Stimulated activated naive CD8-positive, alpha-beta T cell treated with anti-CD3 and anti-CD28 coated beads, Interleukin-15, amount 100 ng/mL, for 72 hours (primary cell): ENCODE results near the gene RAP1GAP2.

Experiments
- ATAC-seq: fragments of 150-1000 bp; cut with Tn5 transposase; 2 replicates; pipeline ENCODE4 v1.10.0; 2021; ENCODE audit warnings: mild to moderate bottlenecking, moderate library complexity
- DNase-seq, 2 donors: peaks; one replicate each; pipeline ENCODE4 v3.0.0; 2021 to 2022
- H3K27ac Mint-ChIP-seq, 2 donors: one replicate each; pipeline ENCODE4 v1.8.0; 2022; ENCODE audit warnings: mild to moderate bottlenecking in 2 of 2, mixed read lengths in 2 of 2, moderate library complexity in 2 of 2
- H3K27me3 Mint-ChIP-seq: one replicate; pipeline ENCODE4 v1.8.0; 2022; ENCODE audit warnings: mixed read lengths
- H3K4me1 Mint-ChIP-seq: one replicate; pipeline ENCODE4 v1.8.0; 2022; ENCODE audit warnings: mild to moderate bottlenecking, mixed read lengths
- H3K4me3 Mint-ChIP-seq, 2 donors: one replicate each; pipeline ENCODE4 v1.8.0; 2022; ENCODE audit warnings: mild to moderate bottlenecking in 2 of 2, mixed read lengths in 2 of 2, moderate library complexity in 1 of 2
- H3K9me3 Mint-ChIP-seq, 2 donors: one replicate each; pipeline ENCODE4 v1.8.0; 2022; ENCODE audit warnings: mixed read lengths in 2 of 2

RAP1GAP2 gene

DNA sequence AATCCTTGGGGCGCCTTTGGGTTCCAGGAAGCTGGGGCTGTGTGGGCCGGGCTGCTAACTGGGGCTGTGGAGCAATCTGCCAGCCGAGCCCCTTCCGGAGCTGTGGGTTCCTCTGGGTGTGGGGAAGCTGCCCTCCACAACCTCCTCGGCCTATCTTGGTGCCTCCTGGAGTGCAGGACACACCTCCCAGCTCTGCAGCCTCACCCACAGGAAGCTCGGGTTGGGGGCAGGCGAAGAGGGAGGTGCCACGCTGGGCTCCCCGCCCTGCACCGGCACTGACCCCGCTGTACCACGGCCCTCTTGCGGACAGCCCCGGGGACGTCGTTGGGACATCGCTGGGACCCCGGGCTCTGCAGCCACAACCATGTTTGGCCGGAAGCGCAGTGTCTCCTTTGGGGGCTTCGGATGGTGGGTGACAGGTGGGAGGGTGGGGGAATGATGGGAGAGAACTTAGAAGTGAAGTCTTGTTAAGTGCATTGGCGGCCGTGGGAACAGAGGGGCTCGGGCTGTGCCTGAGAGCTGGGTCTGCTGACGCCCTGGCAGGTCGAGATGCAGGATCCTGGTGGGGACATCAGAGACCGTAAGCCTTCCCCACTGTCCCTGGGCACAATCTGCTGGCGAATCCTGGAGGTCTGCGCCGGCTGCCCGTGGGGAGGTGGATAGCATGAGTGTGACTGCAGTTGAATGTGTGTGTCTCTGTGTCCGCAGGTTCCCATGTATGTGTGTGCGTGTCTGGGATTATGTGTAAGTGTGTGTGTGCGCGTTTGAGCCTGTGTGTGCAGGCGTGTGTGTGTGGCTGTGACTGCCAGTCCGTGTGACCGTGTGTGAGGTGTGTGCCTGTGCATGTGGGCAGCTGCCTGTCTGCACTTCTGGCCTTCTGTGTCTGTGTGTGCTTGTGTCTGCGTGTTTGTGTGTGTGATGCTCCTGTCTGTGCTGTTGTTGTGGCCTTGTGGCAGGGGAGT is at the start of gene RAP1GAP2:
Gene RAP1GAP2, plus strand, starts transcription at position 275 of the 962 bp plus-strand sequence. Its CDS starts 90 bp downstream, at position 365.
- Mint-ChIP-seq H3K4me1 (peaks cover 82% of the 10 kb centered on the region), H3K4me3 (peak within 1 kb of the TSS; percentile 57 to 71), H3K27ac (no peak within 1 kb of the TSS), H3K27me3 (peaks cover 82% of the 10 kb centered on the region), H3K9me3 (no peaks in the 10 kb centered on the region)
- DNase-seq (peak in 1 of 2 donors; percentile 51), ATAC-seq (peak; percentile 67)

DNA sequence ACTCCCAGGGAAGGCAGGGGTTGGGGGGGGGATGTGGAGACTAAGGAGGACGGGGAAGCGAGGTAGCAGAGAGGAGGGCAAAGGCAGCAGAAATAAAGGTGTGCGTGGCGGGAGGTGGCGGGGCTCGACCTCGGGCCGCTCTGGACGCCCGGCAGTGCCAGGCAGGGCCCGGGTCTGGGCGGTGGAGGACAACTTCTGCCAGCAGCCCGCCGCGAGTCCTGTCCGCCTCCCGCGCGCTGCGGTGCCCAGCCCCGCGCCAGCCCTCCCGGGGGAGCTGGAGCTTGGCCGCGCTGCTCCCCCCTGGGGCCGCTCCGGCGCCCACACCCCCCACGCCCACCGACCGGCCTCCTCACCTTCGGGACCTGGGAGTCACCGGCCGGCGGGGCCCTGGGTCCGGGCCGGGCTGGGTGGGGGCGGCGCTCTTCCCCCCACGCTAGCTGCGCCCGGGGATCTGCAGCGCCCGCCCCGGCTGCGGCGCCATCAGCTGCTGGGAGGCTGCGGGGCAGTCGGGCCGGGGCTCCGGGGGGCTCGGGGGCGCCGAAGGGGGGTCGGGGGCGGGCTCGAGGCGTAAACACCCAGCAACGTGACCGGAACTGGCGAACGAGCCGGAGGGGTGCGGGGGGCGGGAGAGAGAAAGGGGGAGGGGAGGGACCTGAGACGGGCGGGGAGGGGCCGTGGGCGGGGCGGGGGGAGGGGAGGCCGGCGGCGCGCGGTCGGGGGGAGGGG is 47.0 kb upstream of the RAP1GAP2 start, which contains the start of gene CCDC92B:
Gene CCDC92B, minus strand, starts transcription at position 595 of the 726 bp plus-strand sequence. CDS start 14,507 bp downstream, outside the sequence.
- Mint-ChIP-seq H3K4me3 (peak within 1 kb of the TSS in 1 of 2 donors; percentile 53), H3K27me3 (peaks cover 85% of the 10 kb centered on the region), H3K27ac (no peak within 1 kb of the TSS), H3K4me1 (no peaks in the 10 kb centered on the region), H3K9me3 (no peaks in the 10 kb centered on the region)
- no peak for DNase-seq
- peak; percentile 39 for ATAC-seq

DNA sequence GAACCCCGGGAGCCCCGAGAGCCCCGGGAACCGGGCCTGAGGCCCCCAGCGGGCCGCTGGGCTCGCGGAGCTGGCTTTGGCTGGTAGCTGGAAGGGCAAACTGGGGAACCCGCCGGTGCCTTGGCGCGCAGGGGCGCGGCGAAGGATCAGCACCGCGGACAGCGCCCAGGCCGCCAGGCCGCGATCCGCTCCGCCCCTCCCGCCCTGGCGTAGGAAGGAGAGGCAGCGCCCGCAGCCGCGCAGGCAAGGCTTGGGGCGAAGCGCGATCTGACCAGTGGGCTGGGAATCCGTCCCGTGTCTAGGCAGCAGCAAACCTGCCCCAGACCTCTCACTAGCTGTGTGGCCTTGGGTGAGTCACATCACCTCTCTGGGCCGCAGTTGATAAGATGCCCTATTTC is 46.5 kb upstream of the RAP1GAP2 start:
- Mint-ChIP-seq H3K4me1 (no peaks in the 10 kb centered on the region), H3K9me3 (no peaks in the 10 kb centered on the region), H3K27me3 (peaks cover 83% of the 10 kb centered on the region), H3K27ac (no peak overlapping the region), H3K4me3 (no peak overlapping the region)
- peak; percentile 96 for ATAC-seq
- peak; percentile 72 to 79 for DNase-seq

DNA sequence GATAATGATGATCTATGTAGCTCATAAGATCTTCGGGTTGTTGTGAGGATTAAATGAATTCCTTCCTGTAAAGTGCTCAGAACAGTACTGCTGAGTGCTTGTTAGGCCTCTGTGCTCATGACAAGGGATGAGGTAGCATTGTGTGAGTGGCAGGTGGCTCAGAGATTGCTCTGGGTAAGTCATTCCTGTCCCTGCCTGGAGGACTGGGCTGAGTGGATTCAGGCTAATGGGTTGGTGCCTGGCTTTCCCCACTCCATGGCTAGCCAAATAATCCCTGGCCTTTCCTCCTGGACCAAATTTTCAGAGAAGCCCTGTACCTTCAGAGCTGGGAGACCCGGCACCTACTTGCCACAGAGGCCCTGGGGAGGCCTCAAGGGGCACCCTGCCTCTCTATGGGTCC is 45.5 kb upstream of the RAP1GAP2 start:
- ATAC-seq, result no peak
- Mint-ChIP-seq H3K4me1 (peaks cover under 1% of the 10 kb centered on the region), H3K27ac (no peak overlapping the region), H3K9me3 (no peaks in the 10 kb centered on the region), H3K4me3 (no peak overlapping the region), H3K27me3 (peaks cover 75% of the 10 kb centered on the region)
- DNase-seq, result no peak

DNA sequence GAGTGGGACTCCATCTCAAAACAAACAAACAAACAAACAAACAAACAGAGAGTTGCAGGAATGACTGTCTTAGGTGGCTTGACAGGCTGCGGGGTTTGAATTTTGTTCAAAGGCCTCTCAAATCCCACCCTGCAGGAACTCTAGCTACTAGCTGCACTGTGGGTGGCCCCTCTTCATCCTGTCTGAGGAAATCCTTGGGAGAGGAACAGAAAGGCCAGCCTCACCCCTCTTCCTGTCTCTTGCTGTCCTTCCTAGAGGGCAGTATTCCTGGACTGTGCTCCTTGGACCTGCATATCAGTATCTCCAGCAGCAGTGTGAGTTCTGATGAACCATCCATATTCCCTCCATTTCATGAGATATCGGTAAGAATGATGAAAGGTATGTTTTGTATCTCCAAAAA is 44.7 kb upstream of the RAP1GAP2 start:
- H3K27me3 Mint-ChIP-seq, result peaks cover 76% of the 10 kb centered on the region
- peaks cover 8% of the 10 kb centered on the region for H3K4me1 Mint-ChIP-seq
- no peaks in the 10 kb centered on the region for H3K9me3 Mint-ChIP-seq

DNA sequence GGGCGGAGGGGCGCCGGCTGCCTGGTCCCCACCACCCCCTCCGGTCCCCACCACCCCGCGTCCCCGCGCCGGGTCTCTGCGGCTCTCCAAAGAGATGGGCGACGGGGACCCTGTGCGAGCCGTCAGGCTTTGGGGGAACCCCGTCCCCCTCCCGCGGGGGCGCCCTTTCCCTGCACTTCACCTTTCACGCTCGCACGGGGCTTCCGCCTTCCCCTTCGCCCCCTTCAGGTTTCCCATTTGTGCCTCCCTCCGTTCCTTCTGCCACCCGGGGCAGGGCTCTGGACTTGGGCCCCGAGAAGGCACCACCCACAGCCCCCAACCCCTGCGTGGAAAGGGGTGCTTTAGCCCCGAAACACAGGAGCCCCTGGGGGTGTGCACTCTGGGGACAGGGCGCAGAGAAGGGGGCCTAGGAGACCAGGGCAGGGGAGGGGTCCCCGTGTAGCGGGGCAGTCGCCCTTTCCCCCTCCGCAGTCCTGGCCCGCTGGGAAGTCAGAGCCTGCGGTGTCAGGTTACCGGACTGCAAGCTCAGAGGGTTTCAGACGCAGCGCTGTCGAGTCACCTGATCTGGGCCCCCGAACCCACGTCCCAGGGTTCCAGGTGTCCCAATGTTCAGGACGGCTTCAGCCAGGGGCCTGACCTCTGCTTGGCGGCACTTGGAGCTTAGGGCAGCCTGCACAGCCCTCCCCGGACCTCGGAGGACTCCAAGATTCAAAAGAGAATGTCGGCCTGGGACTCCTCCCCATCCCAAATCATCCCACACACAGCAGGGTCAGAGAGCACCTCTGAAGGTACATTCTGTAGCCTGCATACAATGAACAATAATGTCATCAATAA is 40.1 kb upstream of the RAP1GAP2 start:
- Mint-ChIP-seq H3K9me3 (no peaks in the 10 kb centered on the region), H3K27me3 (peaks cover 76% of the 10 kb centered on the region)

More for the DNA sequence above, 44.7 kb upstream of the RAP1GAP2 start:
- no peak for ATAC-seq
- Mint-ChIP-seq H3K4me3 (no peak overlapping the region), H3K27ac (no peak overlapping the region)
- no peak for DNase-seq

DNA sequence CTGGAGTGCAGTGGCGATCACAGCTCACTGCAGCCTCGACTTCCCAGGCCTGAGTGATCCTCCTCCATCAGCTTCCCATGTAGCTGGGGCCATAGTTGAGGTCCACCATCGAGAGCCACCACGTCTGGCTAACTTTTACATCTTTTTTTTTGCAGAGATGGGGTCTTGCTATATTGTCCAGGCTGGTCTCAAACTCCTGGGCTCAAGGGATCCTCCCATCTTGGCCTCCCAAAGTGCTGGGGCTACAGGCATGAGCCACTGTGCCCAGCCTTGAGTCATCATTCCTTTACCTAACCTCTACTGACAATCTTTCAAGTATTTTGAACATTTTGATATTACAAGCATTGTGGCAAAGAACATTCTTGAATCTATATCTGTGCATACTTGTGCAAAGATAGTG is 37.4 kb upstream of the RAP1GAP2 start:
- Mint-ChIP-seq H3K4me1 (peaks cover 10% of the 10 kb centered on the region), H3K4me3 (no peak overlapping the region), H3K27me3 (peaks cover 72% of the 10 kb centered on the region), H3K9me3 (no peaks in the 10 kb centered on the region), H3K27ac (no peak overlapping the region)
- DNase-seq (no peak), ATAC-seq (no peak)

More for the DNA sequence above, 40.1 kb upstream of the RAP1GAP2 start:
- Mint-ChIP-seq H3K4me3 (peak overlapping the region; percentile 51 to 54), H3K4me1 (peaks cover 10% of the 10 kb centered on the region), H3K27ac (no peak overlapping the region)
- ATAC-seq, result peak; percentile 48
- DNase-seq, result no peak

DNA sequence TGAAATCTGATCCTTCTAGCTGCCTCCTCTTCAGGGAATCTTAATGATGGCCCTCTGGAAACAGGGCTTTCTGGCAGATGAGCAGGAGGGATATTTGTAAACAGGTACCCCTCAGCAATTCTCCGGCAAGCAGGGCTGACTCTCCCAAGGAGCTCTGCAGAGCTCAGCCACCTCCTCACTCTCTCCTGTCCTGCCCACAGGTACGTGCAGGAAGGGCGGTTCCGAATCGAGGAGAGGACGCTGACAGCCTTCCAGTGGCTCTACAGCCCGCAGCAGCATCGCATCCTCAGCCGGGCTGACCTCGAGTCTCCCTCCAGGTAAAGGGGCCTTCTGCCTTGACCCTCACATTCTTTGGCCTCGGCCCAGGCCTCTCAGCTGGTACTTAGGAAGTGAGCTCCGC is 26.1 kb upstream of the RAP1GAP2 start:
- Mint-ChIP-seq H3K27ac (no peak overlapping the region), H3K4me3 (no peak overlapping the region), H3K27me3 (peaks cover 39% of the 10 kb centered on the region), H3K9me3 (no peaks in the 10 kb centered on the region), H3K4me1 (no peaks in the 10 kb centered on the region)
- DNase-seq (no peak), ATAC-seq (no peak)

DNA sequence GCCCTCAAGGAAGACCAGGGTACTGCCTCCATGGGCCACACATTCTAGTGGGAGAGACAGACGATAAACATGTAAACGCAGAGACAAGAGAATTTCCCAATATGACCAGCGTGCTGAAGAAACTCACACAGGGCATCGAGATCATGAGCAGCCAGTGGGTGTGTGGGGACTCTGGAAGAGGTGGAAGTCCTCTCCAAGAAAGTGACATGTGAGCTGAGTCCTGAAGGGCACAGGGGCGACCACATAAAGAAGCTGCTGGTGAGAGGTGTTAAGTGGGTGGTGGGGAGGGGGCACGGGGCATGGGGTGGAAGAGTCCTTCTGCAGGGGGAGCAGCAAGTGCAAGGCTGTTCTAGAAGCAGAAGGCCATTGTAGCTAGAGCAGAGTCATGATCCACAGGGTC is 21.0 kb upstream of the RAP1GAP2 start:
- H3K4me1 Mint-ChIP-seq, result peaks cover 16% of the 10 kb centered on the region
- H3K27me3 Mint-ChIP-seq, result peaks cover 77% of the 10 kb centered on the region
- H3K9me3 Mint-ChIP-seq, result no peaks in the 10 kb centered on the region
- H3K4me3 Mint-ChIP-seq, result no peak overlapping the region
- ATAC-seq, result no peak
- H3K27ac Mint-ChIP-seq, result no peak overlapping the region
- no peak for DNase-seq

DNA sequence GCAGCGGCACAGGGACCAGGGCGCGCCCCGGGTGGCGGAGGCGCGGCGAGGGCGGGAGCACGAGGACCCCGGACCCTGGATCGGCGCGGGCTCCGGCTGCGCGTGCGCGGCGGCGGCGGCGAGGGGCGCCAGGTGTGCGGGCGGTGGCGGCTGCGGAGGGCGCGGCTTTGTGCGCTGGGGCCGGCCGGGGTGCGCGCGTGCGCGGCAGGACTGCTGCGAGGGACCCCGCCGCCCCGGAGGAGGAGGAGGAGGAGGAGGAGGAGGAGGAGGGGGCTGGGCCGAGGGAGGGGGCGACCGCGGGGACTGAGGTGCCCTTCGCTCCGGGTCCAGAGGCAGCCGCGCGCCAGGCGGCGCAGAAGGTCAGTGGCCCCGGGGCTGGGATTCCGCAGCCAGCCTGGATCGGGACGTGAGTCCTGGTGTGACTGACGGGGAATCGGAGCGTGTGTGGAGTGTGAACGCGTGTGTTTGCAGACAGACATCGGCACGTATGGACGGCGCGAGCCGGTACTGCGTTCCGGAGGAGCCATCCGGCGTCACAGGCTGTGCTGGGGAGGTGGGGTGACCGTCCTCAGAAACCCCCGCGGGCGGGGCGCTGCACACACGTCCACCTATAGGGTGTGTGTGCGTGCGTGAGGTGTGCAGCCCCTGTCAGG is 19.5 kb upstream of the RAP1GAP2 start:
- peaks cover 16% of the 10 kb centered on the region for H3K4me1 Mint-ChIP-seq
- H3K9me3 Mint-ChIP-seq, result no peaks in the 10 kb centered on the region
- no peak overlapping the region for H3K27ac Mint-ChIP-seq
- peaks cover 77% of the 10 kb centered on the region for H3K27me3 Mint-ChIP-seq
- ATAC-seq (peak; percentile 68), DNase-seq (no peak)
- H3K4me3 Mint-ChIP-seq, result peak overlapping the region; percentile 39 to 56

DNA sequence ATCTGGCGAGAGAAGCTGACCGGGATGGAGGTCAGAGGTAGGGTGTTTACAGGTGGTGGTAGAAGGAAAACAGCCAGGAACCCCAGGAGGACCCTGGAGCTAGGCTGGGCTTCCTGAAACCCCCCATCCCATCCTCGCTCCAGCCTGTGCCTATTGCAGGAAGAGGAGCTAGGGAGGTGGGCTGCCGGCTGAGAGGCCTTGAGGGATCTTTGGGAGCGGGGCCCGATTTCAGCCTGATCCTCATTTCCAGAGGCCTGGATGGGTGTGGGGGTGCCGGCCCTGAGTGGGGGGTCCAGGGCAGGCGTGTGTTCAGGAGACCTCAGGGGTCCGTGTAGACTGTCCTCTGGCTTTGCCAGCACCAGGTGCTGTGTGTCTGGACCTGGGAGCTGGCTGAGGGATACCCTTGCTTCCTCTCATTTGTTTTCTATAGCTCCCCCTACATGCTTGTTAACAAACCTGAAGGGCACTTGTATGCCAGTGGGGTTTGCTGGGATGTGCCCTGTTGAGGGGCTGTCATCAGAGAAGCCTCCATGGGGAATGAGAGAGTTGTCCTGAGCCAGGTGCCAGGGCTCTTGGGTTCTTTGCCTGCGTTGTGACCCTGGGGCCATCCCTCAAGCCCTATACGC is 18.9 kb upstream of the RAP1GAP2 start:
- Mint-ChIP-seq H3K27ac (no peak overlapping the region), H3K4me3 (peak overlapping the region; percentile 39 to 56), H3K27me3 (peaks cover 75% of the 10 kb centered on the region), H3K4me1 (peaks cover 16% of the 10 kb centered on the region), H3K9me3 (no peaks in the 10 kb centered on the region)
- no peak for ATAC-seq
- no peak for DNase-seq

DNA sequence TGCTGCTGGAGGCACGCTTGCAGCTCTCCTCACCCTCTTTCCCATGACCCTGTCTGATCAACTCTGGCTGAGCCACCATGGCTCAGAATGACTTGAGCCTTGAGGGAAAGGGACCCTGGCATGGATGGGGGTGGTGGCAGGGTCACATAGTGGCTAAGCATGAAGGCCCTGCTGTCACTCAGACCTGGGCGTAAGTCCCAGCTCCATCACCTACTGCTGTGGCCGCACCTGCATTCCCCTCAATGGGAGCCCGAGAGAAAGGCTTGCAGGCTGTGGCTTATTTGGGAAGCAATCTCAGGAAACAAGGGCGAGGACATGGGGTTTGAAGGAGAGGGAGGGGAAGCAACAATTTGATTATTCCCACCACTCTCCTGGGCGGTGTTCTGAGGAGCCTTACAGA is 17.7 kb upstream of the RAP1GAP2 start:
- Mint-ChIP-seq H3K4me1 (peaks cover 16% of the 10 kb centered on the region), H3K4me3 (no peak overlapping the region), H3K9me3 (no peaks in the 10 kb centered on the region), H3K27ac (no peak overlapping the region), H3K27me3 (peaks cover 72% of the 10 kb centered on the region)
- no peak for ATAC-seq
- no peak for DNase-seq

DNA sequence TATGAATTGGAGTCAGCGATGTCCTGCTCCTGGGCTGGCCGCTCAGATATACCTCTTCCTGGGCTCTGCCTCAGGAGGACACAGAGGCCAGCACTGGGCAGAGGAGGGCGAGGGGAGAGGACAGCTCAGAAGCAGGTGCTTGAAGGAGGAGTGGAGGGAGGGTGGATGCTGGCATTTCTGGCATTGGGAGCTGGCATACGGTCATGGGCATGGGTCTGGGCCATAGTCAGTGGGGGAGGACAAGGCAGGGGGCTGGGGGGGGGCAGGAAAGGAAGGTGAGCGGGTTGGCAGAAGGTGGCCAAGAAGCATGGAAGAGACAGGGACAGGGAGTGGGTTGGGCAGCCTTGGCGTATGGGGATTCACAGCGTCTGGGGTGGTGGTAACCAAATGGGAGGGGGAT is 16.7 kb upstream of the RAP1GAP2 start:
- H3K4me1 Mint-ChIP-seq, result peaks cover 16% of the 10 kb centered on the region
- H3K9me3 Mint-ChIP-seq, result no peaks in the 10 kb centered on the region
- H3K27ac Mint-ChIP-seq, result no peak overlapping the region
- H3K4me3 Mint-ChIP-seq, result no peak overlapping the region
- DNase-seq (no peak), ATAC-seq (no peak)
- H3K27me3 Mint-ChIP-seq, result peaks cover 62% of the 10 kb centered on the region

DNA sequence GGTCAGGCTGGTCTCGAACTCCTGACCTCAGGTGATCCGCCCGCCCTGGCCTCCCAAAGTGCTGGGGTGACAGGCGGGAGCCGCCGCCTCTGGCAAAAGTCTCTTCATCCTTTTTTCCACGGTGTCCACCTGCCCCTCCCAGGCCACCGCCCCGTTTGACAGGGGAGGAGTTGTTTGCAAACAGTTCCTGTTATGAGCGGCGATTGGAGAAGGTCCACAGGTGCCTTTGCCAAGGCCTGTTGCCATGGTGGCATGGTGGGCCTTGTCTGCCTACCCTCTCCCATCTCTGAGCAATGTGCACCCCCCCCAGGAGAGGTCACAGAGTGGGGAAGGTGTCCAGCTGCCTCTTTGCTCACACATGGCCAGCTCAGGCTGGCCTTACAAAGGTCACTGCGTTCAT is 16.0 kb upstream of the RAP1GAP2 start:
- no peak overlapping the region for H3K4me3 Mint-ChIP-seq
- peaks cover 55% of the 10 kb centered on the region for H3K27me3 Mint-ChIP-seq
- H3K9me3 Mint-ChIP-seq, result no peaks in the 10 kb centered on the region
- H3K27ac Mint-ChIP-seq, result no peak overlapping the region
- no peak for DNase-seq
- peaks cover 16% of the 10 kb centered on the region for H3K4me1 Mint-ChIP-seq
- ATAC-seq, result no peak
